PFSK-1 (cell line): Measurements from ENCODE around the gene SAMD4B.

Experiments
- FOXP2 ChIP-seq: optimal IDR thresholded peaks from 2 replicates; pipeline ENCODE3; 2011; ENCODE audit warnings: borderline replicate concordance, control low read depth, inconsistent platforms; ENCODE audit not compliant: insufficient read depth; ENCODE audit errors: extremely low read length, extremely low read depth
- POLR2AphosphoS5 ChIP-seq: IDR thresholded peaks from 2 replicates; pipeline ENCODE4 v1.6.1; 2012; ENCODE audit warnings: low read depth, mild to moderate bottlenecking, control low read depth, low read length, moderate library complexity
- REST ChIP-seq, 2 experiments: IDR thresholded peaks; 2 replicates each; pipeline versions ENCODE4 v1.6.1 to v1.8.0; 2011 to 2012; ENCODE audit warnings: low read depth in 2 of 2, low read length in 2 of 2, control low read depth in 1 of 2, inconsistent platforms in 1 of 2, mild to moderate bottlenecking in 1 of 2, moderate library complexity in 1 of 2; ENCODE audit not compliant: insufficient read depth in 1 of 2
- SIN3A ChIP-seq: IDR thresholded peaks from 2 replicates; pipeline ENCODE4 v1.6.1; 2012; ENCODE audit warnings: mild to moderate bottlenecking, low read length, moderate library complexity, borderline replicate concordance; ENCODE audit not compliant: insufficient read depth
- TAF1 ChIP-seq: IDR thresholded peaks from 2 replicates; pipeline ENCODE4 v1.6.1; 2012; ENCODE audit warnings: low read length, control low read depth, borderline replicate concordance; ENCODE audit not compliant: insufficient read depth

Gene SAMD4B

GRCh38 chr19:39314016-39314728, 28.0 kb upstream of the SAMD4B start:
- TF ChIP-seq TAF1: no peak
- TF ChIP-seq REST (IDR thresholded peaks at IDR 0.05; ENCODE audit: insufficient read depth in 1 of 2, low read depth in 2 of 2, low read length in 2 of 2): no peak
- TF ChIP-seq SIN3A: no peak

- TF ChIP-seq TAF1 (no peak), SIN3A (no peak), POLR2AphosphoS5 (no peak), REST (IDR thresholded peaks at IDR 0.05; ENCODE audit: insufficient read depth in 1 of 2, low read depth in 2 of 2, low read length in 2 of 2) (no peak), FOXP2 (no peak)
These were observed 26.3 kb upstream of the SAMD4B start for GRCh38 chr19:39315933-39316332.

GRCh38 chr19:39316627-39317321, 25.4 kb upstream of the SAMD4B start:
- TF ChIP-seq FOXP2 (no peak), TAF1 (no peak), POLR2AphosphoS5 (no peak), SIN3A (no peak)

- TF ChIP-seq TAF1 (no peak), POLR2AphosphoS5 (no peak), SIN3A (no peak), FOXP2 (no peak)
These were observed 24.7 kb upstream of the SAMD4B start for GRCh38 chr19:39317476-39317875.

GRCh38 chr19:39318071-39318470, 24.1 kb upstream of the SAMD4B start:
- TF ChIP-seq FOXP2 (no peak), TAF1 (no peak)

GRCh38 chr19:39318690-39319089, 23.5 kb upstream of the SAMD4B start:
- TF ChIP-seq REST (IDR thresholded peaks at IDR 0.05; ENCODE audit: insufficient read depth in 1 of 2, low read depth in 2 of 2, low read length in 2 of 2) (no peak), SIN3A (no peak), TAF1 (no peak), POLR2AphosphoS5 (no peak), FOXP2 (no peak)
